ENCODE data around the gene AMN1.
A peak's percentile ranks its signal among the peaks of the same experiment; 100 is the strongest.

Gene AMN1

DNA sequence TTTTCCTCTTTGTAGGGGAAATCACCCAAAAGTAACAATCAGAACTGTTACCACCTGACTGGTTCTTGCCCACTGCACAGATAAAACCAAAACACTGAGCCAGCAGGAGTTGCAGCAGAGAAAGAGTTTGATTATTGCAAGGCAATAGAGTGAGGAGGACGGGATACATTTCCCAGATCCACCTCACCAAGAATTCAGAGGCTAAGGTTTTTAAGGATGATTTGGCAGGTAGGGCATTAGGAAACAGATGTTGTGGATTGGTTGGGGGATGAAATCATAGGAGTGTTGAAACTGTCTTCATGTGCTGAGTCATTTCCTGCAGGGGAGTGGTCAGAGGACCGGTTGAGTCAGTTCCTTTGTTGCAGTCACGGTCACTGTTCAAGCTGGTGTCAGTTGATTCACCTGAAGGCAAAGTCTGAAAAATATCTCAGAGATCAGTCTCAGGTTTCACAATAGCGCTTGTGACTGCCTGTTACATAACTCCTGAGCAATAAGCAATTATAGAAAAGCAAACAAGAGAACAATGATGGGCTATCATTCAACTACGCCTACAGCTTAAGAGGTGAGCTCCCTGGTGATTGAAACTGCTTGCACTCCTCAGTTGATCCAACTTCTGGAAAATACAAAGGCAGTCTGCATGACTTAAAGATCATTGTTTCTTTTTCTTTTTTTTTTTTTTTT lies 20.3 kb upstream of the AMN1 start (continued):
- TF ChIP-seq TCF7L2 (IDR thresholded peaks at IDR 0.05; ENCODE audit: borderline replicate concordance, low read depth, low read length), result peak; percentile 76
- TF ChIP-seq, protein P1, sequence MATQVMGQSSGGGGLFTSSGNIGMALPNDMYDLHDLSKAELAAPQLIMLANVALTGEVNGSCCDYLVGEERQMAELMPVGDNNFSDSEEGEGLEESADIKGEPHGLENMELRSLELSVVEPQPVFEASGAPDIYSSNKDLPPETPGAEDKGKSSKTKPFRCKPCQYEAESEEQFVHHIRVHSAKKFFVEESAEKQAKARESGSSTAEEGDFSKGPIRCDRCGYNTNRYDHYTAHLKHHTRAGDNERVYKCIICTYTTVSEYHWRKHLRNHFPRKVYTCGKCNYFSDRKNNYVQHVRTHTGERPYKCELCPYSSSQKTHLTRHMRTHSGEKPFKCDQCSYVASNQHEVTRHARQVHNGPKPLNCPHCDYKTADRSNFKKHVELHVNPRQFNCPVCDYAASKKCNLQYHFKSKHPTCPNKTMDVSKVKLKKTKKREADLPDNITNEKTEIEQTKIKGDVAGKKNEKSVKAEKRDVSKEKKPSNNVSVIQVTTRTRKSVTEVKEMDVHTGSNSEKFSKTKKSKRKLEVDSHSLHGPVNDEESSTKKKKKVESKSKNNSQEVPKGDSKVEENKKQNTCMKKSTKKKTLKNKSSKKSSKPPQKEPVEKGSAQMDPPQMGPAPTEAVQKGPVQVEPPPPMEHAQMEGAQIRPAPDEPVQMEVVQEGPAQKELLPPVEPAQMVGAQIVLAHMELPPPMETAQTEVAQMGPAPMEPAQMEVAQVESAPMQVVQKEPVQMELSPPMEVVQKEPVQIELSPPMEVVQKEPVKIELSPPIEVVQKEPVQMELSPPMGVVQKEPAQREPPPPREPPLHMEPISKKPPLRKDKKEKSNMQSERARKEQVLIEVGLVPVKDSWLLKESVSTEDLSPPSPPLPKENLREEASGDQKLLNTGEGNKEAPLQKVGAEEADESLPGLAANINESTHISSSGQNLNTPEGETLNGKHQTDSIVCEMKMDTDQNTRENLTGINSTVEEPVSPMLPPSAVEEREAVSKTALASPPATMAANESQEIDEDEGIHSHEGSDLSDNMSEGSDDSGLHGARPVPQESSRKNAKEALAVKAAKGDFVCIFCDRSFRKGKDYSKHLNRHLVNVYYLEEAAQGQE (tag by site-specific recombination; IDR thresholded peaks at IDR 0.05), result peak; percentile 53; the same call in 1 of the 2 replicates
- no peak for TF ChIP-seq ZNF514 (tag by site-specific recombination; IDR thresholded peaks at IDR 0.05)
- TF ChIP-seq OVOL3 (tag by site-specific recombination; IDR thresholded peaks at IDR 0.05), result peak; percentile 91
- no peak for TF ChIP-seq ZNF211 (tag by site-specific recombination; IDR thresholded peaks at IDR 0.05; ENCODE audit: low read depth)
- TF ChIP-seq ZSCAN16 (tag by site-specific recombination; IDR thresholded peaks at IDR 0.05), result peak; percentile 30; the same call in 1 of the 2 replicates
- TF ChIP-seq ZNF302 (tag by site-specific recombination; IDR thresholded peaks at IDR 0.05; ENCODE audit: low read depth), result no peak
- peak; percentile 86; the same call in 1 of the 2 replicates for TF ChIP-seq GLI2 (tag by site-specific recombination; IDR thresholded peaks at IDR 0.05; ENCODE audit: borderline replicate concordance, low read depth)
- TF ChIP-seq HOXD13 (CRISPR knock-in tag; IDR thresholded peaks at IDR 0.05; ENCODE audit: borderline replicate concordance), result peak; percentile 46; the same call in 1 of the 2 replicates
- no peak for TF ChIP-seq PBX3 (CRISPR knock-in tag; IDR thresholded peaks at IDR 0.05)
- TF ChIP-seq ZNF426 (tag by site-specific recombination; IDR thresholded peaks at IDR 0.05), result no peak
- TF ChIP-seq KLF7 (tag by site-specific recombination; IDR thresholded peaks at IDR 0.05; ENCODE audit: borderline replicate concordance), result no peak; the same call in 1 of the 2 replicates
- peak; percentile 92 for TF ChIP-seq ZNF362 (tag by site-specific recombination; IDR thresholded peaks at IDR 0.05)
- TF ChIP-seq CTCF (tag by site-specific recombination; IDR thresholded peaks at IDR 0.05), result no peak
- TF ChIP-seq ZNF146 (tag by site-specific recombination; IDR thresholded peaks at IDR 0.05), result peak; percentile 33; the same call in 1 of the 2 replicates
- no peak for TF ChIP-seq ZNF510 (tag by site-specific recombination; IDR thresholded peaks at IDR 0.05; ENCODE audit: insufficient replicate concordance)
- TF ChIP-seq, protein P2, sequence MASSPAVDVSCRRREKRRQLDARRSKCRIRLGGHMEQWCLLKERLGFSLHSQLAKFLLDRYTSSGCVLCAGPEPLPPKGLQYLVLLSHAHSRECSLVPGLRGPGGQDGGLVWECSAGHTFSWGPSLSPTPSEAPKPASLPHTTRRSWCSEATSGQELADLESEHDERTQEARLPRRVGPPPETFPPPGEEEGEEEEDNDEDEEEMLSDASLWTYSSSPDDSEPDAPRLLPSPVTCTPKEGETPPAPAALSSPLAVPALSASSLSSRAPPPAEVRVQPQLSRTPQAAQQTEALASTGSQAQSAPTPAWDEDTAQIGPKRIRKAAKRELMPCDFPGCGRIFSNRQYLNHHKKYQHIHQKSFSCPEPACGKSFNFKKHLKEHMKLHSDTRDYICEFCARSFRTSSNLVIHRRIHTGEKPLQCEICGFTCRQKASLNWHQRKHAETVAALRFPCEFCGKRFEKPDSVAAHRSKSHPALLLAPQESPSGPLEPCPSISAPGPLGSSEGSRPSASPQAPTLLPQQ (tag by site-specific recombination; IDR thresholded peaks at IDR 0.05), result no peak; the same call in none of the 2 replicates
- no peak for TF ChIP-seq ZNF830 (tag by site-specific recombination; IDR thresholded peaks at IDR 0.05; ENCODE audit: low read depth)
- TF ChIP-seq, protein P3, sequence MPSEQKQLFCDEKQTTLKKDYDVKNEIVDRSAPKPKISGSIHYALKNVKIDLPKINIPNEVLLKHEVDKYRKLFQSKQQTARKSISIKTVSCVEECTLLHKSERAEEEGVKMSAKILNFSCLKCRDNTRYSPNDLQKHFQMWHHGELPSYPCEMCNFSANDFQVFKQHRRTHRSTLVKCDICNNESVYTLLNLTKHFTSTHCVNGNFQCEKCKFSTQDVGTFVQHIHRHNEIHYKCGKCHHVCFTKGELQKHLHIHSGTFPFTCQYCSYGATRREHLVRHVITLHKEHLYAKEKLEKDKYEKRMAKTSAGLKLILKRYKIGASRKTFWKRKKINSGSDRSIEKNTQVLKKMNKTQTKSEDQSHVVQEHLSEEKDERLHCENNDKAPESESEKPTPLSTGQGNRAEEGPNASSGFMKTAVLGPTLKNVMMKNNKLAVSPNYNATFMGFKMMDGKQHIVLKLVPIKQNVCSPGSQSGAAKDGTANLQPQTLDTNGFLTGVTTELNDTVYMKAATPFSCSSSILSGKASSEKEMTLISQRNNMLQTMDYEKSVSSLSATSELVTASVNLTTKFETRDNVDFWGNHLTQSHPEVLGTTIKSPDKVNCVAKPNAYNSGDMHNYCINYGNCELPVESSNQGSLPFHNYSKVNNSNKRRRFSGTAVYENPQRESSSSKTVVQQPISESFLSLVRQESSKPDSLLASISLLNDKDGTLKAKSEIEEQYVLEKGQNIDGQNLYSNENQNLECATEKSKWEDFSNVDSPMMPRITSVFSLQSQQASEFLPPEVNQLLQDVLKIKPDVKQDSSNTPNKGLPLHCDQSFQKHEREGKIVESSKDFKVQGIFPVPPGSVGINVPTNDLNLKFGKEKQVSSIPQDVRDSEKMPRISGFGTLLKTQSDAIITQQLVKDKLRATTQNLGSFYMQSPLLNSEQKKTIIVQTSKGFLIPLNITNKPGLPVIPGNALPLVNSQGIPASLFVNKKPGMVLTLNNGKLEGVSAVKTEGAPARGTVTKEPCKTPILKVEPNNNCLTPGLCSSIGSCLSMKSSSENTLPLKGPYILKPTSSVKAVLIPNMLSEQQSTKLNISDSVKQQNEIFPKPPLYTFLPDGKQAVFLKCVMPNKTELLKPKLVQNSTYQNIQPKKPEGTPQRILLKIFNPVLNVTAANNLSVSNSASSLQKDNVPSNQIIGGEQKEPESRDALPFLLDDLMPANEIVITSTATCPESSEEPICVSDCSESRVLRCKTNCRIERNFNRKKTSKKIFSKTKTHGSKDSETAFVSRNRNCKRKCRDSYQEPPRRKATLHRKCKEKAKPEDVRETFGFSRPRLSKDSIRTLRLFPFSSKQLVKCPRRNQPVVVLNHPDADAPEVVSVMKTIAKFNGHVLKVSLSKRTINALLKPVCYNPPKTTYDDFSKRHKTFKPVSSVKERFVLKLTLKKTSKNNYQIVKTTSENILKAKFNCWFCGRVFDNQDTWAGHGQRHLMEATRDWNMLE (tag by site-specific recombination; conservative IDR thresholded peaks at IDR 0.05; ENCODE audit: low read depth), result peak; percentile 80
- no peak for TF ChIP-seq ZBTB20 (tag by site-specific recombination; IDR thresholded peaks at IDR 0.05)
- TF ChIP-seq, protein P4, sequence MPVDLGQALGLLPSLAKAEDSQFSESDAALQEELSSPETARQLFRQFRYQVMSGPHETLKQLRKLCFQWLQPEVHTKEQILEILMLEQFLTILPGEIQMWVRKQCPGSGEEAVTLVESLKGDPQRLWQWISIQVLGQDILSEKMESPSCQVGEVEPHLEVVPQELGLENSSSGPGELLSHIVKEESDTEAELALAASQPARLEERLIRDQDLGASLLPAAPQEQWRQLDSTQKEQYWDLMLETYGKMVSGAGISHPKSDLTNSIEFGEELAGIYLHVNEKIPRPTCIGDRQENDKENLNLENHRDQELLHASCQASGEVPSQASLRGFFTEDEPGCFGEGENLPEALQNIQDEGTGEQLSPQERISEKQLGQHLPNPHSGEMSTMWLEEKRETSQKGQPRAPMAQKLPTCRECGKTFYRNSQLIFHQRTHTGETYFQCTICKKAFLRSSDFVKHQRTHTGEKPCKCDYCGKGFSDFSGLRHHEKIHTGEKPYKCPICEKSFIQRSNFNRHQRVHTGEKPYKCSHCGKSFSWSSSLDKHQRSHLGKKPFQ (tag by site-specific recombination; IDR thresholded peaks at IDR 0.05), result peak; percentile 58; the same call in 1 of the 2 replicates
- no peak for TF ChIP-seq GLI4 (tag by site-specific recombination; IDR thresholded peaks at IDR 0.05)
